ENCODE measurements around the gene HNRNPF. TPM values are rescaled to one million over a fixed set of nuclear protein-coding genes. Genes with fewer than 3 reads are reported as not detected.

Gene HNRNPF
- total and polyA plus RNA-seq, 2 of the 8 experiments (the other 6 are each of a cell fraction or from before 2014, with no cell fraction given) = 209 to 389 TPM

GRCh38 chr10:43370671-43371215, 38.2 kb downstream of the HNRNPF start (continued):
- TF ChIP-seq NRF1 (IDR thresholded peaks at IDR 0.05; ENCODE audit: low read depth, low read length) = no peak
- TF ChIP-seq CBX8 (IDR thresholded peaks at IDR 0.05; ENCODE audit: borderline replicate concordance, low read depth, low read length) = no peak
- no peak for TF ChIP-seq SUZ12 (IDR thresholded peaks at IDR 0.05; ENCODE audit: low read length)
- no peak for TF ChIP-seq SIRT6 (IDR thresholded peaks at IDR 0.05; ENCODE audit: low read length)
- no peak for TF ChIP-seq EP300 (IDR thresholded peaks at IDR 0.05; ENCODE audit: borderline replicate concordance in 1 of 2, low read depth in 2 of 2, low read length in 2 of 2)

Data from H1 (cell line).